Central memory CD8-positive, alpha-beta T cell (primary cell): ENCODE data around the gene KRT37.
"Not testable (repeated sequence)": the region's sequence is repeated elsewhere in the genome, so short reads cannot be mapped to it uniquely, and the experiment has no call there.

ENCODE experiments used
- ATAC-seq: fragments of 150-1000 bp; cut with Tn5 transposase; replicated peaks from 2 replicates; pipeline ENCODE4 v1.10.0; 2022; ENCODE audit warnings: mild to moderate bottlenecking, moderate FRiP score, moderate number of reproducible peaks; ENCODE audit not compliant: poor library complexity, severe bottlenecking; ENCODE audit errors: extremely low read depth
- DNase-seq, 2 donors: peaks; one replicate each; pipeline ENCODE4 v3.0.0; 2021; ENCODE audit warnings: low spot score in 2 of 2
- H3K27ac Mint-ChIP-seq: one replicate; pipeline ENCODE4 v1.8.0; 2022; ENCODE audit warnings: low read depth, mild to moderate bottlenecking, moderate library complexity, mixed read lengths
- H3K27me3 Mint-ChIP-seq: one replicate; pipeline ENCODE4 v1.8.0; 2022; ENCODE audit warnings: mixed read lengths
- H3K36me3 Mint-ChIP-seq: one replicate; pipeline ENCODE4 v1.8.0; 2022; ENCODE audit warnings: mild to moderate bottlenecking, moderate library complexity, mixed read lengths; ENCODE audit not compliant: insufficient read depth
- H3K4me1 Mint-ChIP-seq: one replicate; pipeline ENCODE4 v1.8.0; 2022; ENCODE audit warnings: mixed read lengths
- H3K4me3 Mint-ChIP-seq: one replicate; pipeline ENCODE4 v1.8.0; 2022; ENCODE audit warnings: mild to moderate bottlenecking, moderate library complexity, mixed read lengths
- H3K9me3 Mint-ChIP-seq: one replicate; pipeline ENCODE4 v1.8.0; 2022; ENCODE audit warnings: mixed read lengths

KRT37 gene

GRCh38 chr17:41395611-41396010 is 28.8 kb downstream of the KRT37 start:
- no peaks in the 10 kb centered on the region for H3K36me3 Mint-ChIP-seq
- no peak overlapping the region for H3K4me3 Mint-ChIP-seq
- H3K27me3 Mint-ChIP-seq = peaks cover 40% of the 10 kb centered on the region
- no peak for DNase-seq
- no peak overlapping the region for H3K27ac Mint-ChIP-seq
- no peaks in the 10 kb centered on the region for H3K9me3 Mint-ChIP-seq
- ATAC-seq = no peak
- peaks cover 6% of the 10 kb centered on the region for H3K4me1 Mint-ChIP-seq

GRCh38 chr17:41395044-41395443 is 29.3 kb downstream of the KRT37 start:
- not testable (repeated sequence) for ATAC-seq, H3K36me3 Mint-ChIP-seq, H3K9me3 Mint-ChIP-seq, H3K27ac Mint-ChIP-seq, H3K4me1 Mint-ChIP-seq, H3K4me3 Mint-ChIP-seq, DNase-seq
- peaks cover 45% of the 10 kb centered on the region for H3K27me3 Mint-ChIP-seq

- peaks cover 52% of the 10 kb centered on the region for H3K27me3 Mint-ChIP-seq
- no peak overlapping the region for H3K27ac Mint-ChIP-seq
- no peaks in the 10 kb centered on the region for H3K36me3 Mint-ChIP-seq
- H3K9me3 Mint-ChIP-seq = no peaks in the 10 kb centered on the region
- no peak overlapping the region for H3K4me3 Mint-ChIP-seq
- DNase-seq = no peak
- no peak for ATAC-seq
- H3K4me1 Mint-ChIP-seq = peaks cover 4% of the 10 kb centered on the region
Measured at GRCh38 chr17:41394254-41394996, 30.0 kb downstream of the KRT37 start.

- Mint-ChIP-seq H3K36me3 (no peaks in the 10 kb centered on the region), H3K4me1 (no peaks in the 10 kb centered on the region), H3K9me3 (no peaks in the 10 kb centered on the region), H3K27me3 (peaks cover 58% of the 10 kb centered on the region), H3K4me3 (no peak overlapping the region), H3K27ac (no peak overlapping the region)
- DNase-seq (no peak), ATAC-seq (no peak)
Measured at GRCh38 chr17:41393826-41394225, 30.6 kb downstream of the KRT37 start.

- H3K36me3 Mint-ChIP-seq = no peaks in the 10 kb centered on the region
- peaks cover 63% of the 10 kb centered on the region for H3K27me3 Mint-ChIP-seq
- H3K4me3 Mint-ChIP-seq = no peak overlapping the region
- no peaks in the 10 kb centered on the region for H3K9me3 Mint-ChIP-seq
- no peak for DNase-seq
- no peak for ATAC-seq
- no peaks in the 10 kb centered on the region for H3K4me1 Mint-ChIP-seq
- H3K27ac Mint-ChIP-seq = no peak overlapping the region
Measured at GRCh38 chr17:41393294-41393693, 31.1 kb downstream of the KRT37 start.

GRCh38 chr17:41392278-41392677 is 32.1 kb downstream of the KRT37 start:
- ATAC-seq (no peak), DNase-seq (no peak)
- H3K4me1 Mint-ChIP-seq = no peaks in the 10 kb centered on the region
- H3K27me3 Mint-ChIP-seq = peaks cover 57% of the 10 kb centered on the region
- no peak overlapping the region for H3K27ac Mint-ChIP-seq
- no peaks in the 10 kb centered on the region for H3K36me3 Mint-ChIP-seq
- peaks cover 4% of the 10 kb centered on the region for H3K9me3 Mint-ChIP-seq
- no peak overlapping the region for H3K4me3 Mint-ChIP-seq

- H3K4me3 Mint-ChIP-seq = no peak overlapping the region
- peaks cover 62% of the 10 kb centered on the region for H3K27me3 Mint-ChIP-seq
- DNase-seq (no peak), ATAC-seq (no peak)
- no peaks in the 10 kb centered on the region for H3K4me1 Mint-ChIP-seq
- H3K9me3 Mint-ChIP-seq = peaks cover 9% of the 10 kb centered on the region
- H3K27ac Mint-ChIP-seq = no peak overlapping the region
- H3K36me3 Mint-ChIP-seq = no peaks in the 10 kb centered on the region
Measured at GRCh38 chr17:41391535-41391934, 32.9 kb downstream of the KRT37 start.

- H3K36me3 Mint-ChIP-seq = no peaks in the 10 kb centered on the region
- H3K9me3 Mint-ChIP-seq = peaks cover 12% of the 10 kb centered on the region
- peaks cover 69% of the 10 kb centered on the region for H3K27me3 Mint-ChIP-seq
- DNase-seq = no peak
- no peak overlapping the region for H3K4me3 Mint-ChIP-seq
- no peaks in the 10 kb centered on the region for H3K4me1 Mint-ChIP-seq
- ATAC-seq = no peak
- no peak overlapping the region for H3K27ac Mint-ChIP-seq
Measured at GRCh38 chr17:41390411-41390938, 33.9 kb downstream of the KRT37 start.

- no peak overlapping the region for H3K27ac Mint-ChIP-seq
- H3K4me1 Mint-ChIP-seq = no peaks in the 10 kb centered on the region
- no peak overlapping the region for H3K4me3 Mint-ChIP-seq
- H3K9me3 Mint-ChIP-seq = peaks cover 12% of the 10 kb centered on the region
- DNase-seq = no peak
- H3K27me3 Mint-ChIP-seq = peaks cover 70% of the 10 kb centered on the region
- no peaks in the 10 kb centered on the region for H3K36me3 Mint-ChIP-seq
- ATAC-seq = no peak
Measured at GRCh38 chr17:41387670-41388069, 36.7 kb downstream of the KRT37 start.

- Mint-ChIP-seq H3K36me3 (no peaks in the 10 kb centered on the region), H3K27ac (no peak overlapping the region), H3K4me1 (no peaks in the 10 kb centered on the region), H3K27me3 (peaks cover 58% of the 10 kb centered on the region), H3K4me3 (no peak overlapping the region), H3K9me3 (peaks cover 12% of the 10 kb centered on the region)
- DNase-seq (no peak), ATAC-seq (no peak)
Measured at GRCh38 chr17:41386227-41386626, 38.2 kb downstream of the KRT37 start.

- Mint-ChIP-seq H3K4me1 (no peaks in the 10 kb centered on the region), H3K4me3 (no peak overlapping the region), H3K9me3 (peaks cover 12% of the 10 kb centered on the region), H3K36me3 (no peaks in the 10 kb centered on the region), H3K27me3 (peaks cover 47% of the 10 kb centered on the region), H3K27ac (no peak overlapping the region)
- DNase-seq (no peak), ATAC-seq (no peak)
Measured at GRCh38 chr17:41383690-41384089, 40.7 kb downstream of the KRT37 start.

GRCh38 chr17:41382394-41382793 is 42.0 kb downstream of the KRT37 start:
- DNase-seq (no peak), ATAC-seq (no peak)
- Mint-ChIP-seq H3K9me3 (peaks cover 9% of the 10 kb centered on the region), H3K4me3 (no peak overlapping the region), H3K36me3 (peaks cover 2% of the 10 kb centered on the region), H3K4me1 (no peaks in the 10 kb centered on the region), H3K27me3 (peaks cover 42% of the 10 kb centered on the region), H3K27ac (no peak overlapping the region)

- H3K27ac Mint-ChIP-seq, H3K4me1 Mint-ChIP-seq, H3K9me3 Mint-ChIP-seq, H3K4me3 Mint-ChIP-seq, DNase-seq, H3K36me3 Mint-ChIP-seq, ATAC-seq: not testable (repeated sequence)
- peaks cover 40% of the 10 kb centered on the region for H3K27me3 Mint-ChIP-seq
Measured at GRCh38 chr17:41381943-41382342, 42.4 kb downstream of the KRT37 start, which contains the start of gene KRT34. Gene KRT34, minus strand, starts transcription at chr17:41382306. Its CDS starts 60 bp downstream, at chr17:41382246.
